PC-3 (cell line): ENCODE results near the gene CSF2.

Experiments
- CTCF ChIP-seq: fragments of 300-600 bp; sonication (generic); conservative IDR thresholded peaks from 2 replicates; pipeline ENCODE4 v1.5.1; 2017; ENCODE audit warnings: antibody characterized with exemption, low read depth, mild to moderate bottlenecking, low read length
- EZH2phosphoT487 ChIP-seq: fragments of 300-600 bp; sonication (generic); IDR thresholded peaks from 2 replicates; pipeline ENCODE4 v1.6.1; 2018; ENCODE audit warnings: mild to moderate bottlenecking, antibody characterized with exemption, low read length, borderline replicate concordance

- no peak for TF ChIP-seq CTCF
- no peak for TF ChIP-seq EZH2phosphoT487
Measured at GRCh38 chr5:132102101-132102701, 28.6 kb downstream of the CSF2 start.
